GM19397 (cell line): ENCODE data around the gene TECPR2.

ENCODE experiments used
- ATAC-seq: cut with Tn5 transposase; IDR thresholded peaks from one replicate; pipeline ENCODE4 v1.9.1; 2021; ENCODE audit warnings: mild to moderate bottlenecking, moderate library complexity; ENCODE audit not compliant: unreplicated experiment

Gene TECPR2

DNA sequence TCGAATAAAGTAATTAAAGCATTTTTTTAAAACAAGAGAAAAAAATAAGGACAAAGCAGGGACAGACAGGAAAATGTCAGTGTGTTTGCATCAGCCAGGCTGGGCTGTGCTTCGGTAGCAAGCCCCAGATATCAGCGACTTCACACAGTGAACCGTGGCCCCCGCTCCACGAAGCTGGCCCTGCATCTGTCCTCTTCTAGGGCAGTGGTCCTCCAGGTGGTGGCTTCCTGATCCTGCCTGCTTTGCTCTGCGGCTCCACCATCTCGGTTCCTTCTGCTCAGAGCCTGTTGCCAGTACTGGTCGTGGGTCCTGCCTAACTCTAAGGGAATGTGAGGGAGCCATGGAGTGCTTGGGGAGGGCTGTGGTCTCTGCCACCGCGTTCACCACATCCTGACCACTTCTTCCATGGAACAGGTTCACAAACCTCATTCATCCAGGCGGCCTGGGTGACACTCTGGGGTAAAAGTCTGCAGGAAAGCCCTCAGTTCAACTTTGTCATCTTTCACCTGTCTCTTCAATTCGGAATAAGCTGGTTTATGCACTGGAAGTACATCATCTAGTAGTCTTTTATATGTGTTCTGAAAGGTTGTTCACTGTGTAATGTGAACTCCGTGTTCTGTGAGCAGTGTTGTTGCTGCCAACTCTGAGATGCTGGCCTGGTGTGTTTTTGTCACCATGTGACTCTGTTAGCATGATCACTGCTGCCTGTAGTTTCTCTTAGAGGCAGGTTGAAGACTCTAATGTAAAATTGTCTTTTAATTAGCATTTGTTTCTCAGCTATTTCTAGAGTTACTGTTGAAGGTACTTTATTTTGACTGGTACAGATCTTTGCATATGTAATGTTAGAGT, 99.0 kb downstream of the TECPR2 start:
- ATAC-seq = no peak

DNA sequence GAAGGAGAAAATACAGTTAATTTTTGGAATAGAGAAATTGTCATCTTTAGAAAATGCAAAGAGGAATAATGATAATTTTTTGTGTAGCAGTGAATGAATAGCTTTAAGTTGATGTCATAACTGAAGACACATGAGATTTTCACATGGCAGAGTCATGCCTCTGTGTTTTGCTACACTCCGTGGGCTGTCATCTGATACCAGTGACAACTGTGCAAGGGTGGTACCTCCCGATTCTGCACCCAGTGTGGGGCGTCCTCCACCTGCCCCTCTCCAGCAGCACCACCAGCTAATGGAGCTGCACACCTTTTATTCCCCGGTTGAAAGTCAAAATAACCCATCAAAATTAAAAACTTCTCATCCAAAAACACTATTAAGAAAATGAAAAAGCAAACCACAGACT, 99.7 kb downstream of the TECPR2 start:
- ATAC-seq = no peak

GRCh38 chr14:102464006-102464405, 101.3 kb downstream of the TECPR2 start:
- no peak for ATAC-seq

DNA sequence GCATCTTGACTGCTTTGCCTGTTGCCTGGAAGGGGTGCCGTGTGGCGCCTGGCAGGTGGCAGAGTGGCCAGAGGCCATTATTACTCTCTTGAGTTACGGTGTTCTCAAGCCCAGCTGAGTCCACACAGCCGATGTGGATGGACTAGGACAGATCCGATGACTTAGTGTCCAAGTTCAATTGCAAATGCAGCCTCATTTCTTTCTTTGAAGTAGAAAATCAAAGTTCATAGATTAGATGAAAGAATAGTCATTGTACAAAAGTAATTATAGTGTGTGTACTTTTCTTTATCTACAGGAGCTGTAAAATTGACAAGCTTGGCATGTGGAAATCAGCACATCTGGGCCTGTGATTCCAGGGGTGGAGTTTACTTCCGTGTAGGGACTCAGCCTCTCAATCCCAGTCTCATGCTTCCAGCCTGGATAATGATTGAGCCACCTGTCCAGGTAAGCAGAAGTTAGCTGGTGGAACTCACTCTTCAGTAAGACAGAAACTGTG, 102.2 kb downstream of the TECPR2 start:
- ATAC-seq = no peak

GRCh38 chr14:102469261-102469660, 106.5 kb downstream of the TECPR2 start:
- ATAC-seq = no peak

DNA sequence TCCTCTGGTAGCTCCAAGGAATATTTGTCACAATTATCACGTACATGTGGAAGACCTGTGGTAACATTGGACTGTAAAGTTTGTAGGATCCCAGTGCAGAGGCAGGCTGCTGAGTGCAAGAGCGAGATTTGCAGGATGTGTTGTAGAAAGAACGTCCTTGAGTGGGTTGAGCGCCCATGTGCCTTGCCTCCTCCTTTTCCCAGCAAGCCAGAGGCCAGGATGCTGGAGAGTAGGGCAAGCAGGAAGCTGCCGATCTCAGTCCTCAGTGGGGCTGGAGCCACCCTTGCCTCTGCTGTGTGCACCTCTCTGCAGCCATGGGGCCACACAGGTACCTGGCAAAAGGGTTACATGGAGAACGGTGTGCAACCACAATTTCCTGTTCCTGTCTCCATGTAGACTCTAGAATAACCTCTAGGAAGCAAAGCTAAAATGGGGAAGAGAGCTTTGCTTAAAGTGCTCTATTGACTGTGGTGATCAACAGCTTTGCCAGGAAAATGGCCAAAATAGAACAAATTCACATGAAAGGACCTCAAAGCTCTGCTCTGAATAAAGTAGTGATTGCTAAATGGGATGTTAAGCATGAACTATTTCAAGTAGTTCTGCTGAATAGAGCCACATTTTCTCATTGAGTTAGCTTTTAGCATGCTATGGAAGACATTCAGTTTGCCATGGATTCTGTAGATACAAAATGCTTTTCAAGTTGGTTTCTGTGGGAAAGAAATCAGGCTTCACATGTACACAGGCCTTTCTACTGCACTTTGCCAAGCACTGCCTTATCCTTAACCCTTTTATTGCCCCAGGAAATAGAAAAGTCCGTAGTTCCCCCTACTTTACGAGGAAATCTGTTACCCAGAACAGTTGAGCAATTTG, 109.4 kb downstream of the TECPR2 start:
- ATAC-seq = no peak

DNA sequence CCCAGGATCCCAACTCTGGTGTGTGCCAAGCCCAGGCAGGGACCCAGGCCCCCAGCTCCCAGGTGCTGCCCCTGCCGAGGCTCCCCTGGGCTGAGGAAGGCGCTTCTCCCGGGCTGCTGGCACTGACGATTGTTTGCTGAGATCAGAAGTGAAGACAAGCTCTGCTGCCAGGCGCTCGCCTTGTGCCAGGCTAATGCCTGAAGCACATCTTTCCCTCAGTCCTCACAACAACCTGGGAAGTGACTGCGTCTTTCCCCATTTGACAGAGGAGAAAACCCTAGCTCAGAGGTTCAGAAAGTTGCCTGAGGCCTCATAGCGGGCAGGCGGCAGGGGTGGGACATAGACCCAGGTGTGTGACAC, 110.0 kb downstream of the TECPR2 start:
- no peak for ATAC-seq

GRCh38 chr14:102473559-102473958, 110.8 kb downstream of the TECPR2 start:
- ATAC-seq = no peak

GRCh38 chr14:102474934-102475333, 112.2 kb downstream of the TECPR2 start:
- no peak for ATAC-seq

DNA sequence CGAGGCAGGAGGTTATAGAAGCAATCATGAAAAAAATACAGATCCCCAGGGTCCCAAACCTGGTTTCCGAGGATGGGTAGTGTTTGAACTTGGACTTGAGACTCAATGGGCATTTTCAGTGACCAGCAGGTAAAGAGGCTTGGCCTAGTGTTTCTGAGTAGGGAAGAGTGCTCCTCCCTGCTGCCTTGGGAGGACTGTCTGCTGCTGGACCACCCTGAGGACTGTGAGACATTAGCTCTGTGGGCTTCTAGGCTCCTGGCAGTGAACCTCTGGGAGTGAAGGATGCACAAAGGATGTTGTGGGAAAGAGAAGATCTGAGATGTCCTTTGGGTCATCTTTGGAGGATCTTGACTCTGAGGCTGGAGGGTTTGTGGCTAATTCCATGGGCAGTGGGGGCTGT, 116.4 kb downstream of the TECPR2 start:
- no peak for ATAC-seq

DNA sequence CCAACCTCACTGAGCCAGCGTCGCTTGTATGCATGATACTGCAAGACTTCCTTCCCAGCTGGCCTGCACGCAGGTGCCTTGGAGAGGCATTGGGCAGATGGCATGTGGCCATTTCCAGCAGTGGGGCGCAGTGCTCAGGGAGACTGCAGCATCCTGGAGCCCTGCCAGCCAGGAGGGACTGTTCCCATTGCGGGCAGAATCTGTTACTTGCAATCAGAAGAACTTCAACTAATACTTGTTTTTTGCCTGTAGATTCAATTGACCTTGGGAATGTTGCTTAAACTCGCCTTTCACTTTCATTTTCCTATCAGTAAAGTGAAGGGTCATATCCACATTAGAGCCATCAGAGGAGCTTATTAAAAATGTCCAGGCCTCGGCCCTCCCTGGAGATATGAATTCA, 117.0 kb downstream of the TECPR2 start:
- no peak for ATAC-seq

GRCh38 chr14:102481371-102481770, 118.6 kb downstream of the TECPR2 start:
- ATAC-seq = no peak

DNA sequence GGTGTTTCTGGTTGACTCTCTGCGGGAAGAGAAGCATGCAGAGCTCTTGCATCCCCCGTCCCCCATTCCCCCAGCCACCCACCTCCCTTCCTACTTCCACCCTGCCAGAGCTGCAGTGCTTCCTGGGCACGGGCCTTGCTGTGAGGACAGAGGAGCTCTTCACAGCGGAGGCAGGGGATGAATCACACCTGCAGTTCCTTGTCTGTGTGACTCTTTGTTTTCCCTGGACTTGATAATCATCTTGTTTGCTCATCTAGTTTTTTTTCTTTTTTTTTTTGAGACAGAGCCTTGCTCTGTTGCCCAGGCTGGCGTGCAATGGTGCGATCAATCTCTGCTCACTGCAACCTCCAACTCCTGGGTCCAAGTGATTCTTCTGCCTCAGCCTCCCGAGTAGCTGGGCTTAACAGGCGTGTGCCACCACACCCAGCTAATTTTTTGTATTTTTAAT, 119.1 kb downstream of the TECPR2 start:
- no peak for ATAC-seq

- ATAC-seq = no peak
Observed at GRCh38 chr14:102484316-102484715, 121.6 kb downstream of the TECPR2 start.

DNA sequence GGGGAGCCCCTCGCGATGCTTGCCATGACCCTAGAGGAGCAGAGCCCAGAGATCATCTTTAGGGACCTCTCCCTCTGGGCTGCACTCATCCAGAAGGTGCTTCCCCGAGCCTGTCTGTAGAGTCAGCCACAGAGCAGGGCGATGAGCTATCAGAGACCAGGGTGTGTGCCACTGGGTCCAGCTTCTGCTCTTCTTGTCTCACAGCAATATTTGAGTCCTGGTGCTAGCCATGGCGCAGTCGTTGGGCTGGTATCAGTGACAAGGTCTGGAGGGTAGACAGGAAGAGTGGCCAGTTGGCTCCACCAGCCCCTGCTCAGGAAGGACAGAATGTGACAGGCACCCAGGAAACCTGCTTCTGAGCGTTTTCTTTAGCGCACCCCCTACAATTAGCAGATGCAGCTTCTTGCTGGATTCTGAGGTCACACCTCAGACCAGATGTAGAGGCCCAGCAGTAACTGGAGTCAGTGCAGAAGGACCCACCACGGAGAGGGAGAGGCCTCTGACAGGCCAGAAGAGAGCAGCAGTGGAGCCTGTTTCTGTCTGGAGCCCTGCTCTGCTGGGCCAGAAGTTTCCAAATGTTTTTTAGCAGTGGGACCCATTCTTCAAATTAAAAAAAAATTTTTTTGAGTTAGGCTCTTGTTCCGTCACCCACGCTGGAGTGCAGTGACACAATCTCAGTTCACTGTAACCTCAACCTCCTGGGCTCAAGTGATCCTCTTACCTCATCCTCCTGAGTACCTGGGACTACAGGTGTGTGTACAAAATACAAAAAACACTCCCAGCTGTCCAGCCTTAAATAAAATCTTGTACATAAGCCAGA, 123.2 kb downstream of the TECPR2 start:
- no peak for ATAC-seq

GRCh38 chr14:102486513-102487203, 123.9 kb downstream of the TECPR2 start:
- ATAC-seq = no peak

GRCh38 chr14:102487204-102487577, 124.5 kb downstream of the TECPR2 start:
- ATAC-seq = no peak

DNA sequence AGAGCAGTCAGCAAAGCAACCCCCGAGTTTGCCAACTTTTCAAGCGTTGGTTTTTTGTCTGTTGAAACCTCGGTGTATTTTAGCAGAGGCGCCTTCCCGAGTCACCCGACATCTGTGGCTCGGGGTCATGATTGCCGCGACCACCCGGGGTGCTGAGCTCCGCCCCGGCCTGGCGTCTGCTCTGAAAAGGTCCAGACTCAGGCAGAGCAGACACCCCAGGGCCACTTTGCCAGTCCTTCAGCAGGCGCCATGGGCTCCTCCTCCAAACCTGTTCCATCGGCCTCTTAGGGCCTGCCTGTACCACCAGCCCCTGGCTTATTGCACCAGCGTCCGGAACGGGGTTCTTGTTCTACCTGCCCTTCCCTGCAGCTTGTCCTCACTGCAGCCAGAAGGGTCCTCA, 127.7 kb downstream of the TECPR2 start:
- no peak for ATAC-seq

DNA sequence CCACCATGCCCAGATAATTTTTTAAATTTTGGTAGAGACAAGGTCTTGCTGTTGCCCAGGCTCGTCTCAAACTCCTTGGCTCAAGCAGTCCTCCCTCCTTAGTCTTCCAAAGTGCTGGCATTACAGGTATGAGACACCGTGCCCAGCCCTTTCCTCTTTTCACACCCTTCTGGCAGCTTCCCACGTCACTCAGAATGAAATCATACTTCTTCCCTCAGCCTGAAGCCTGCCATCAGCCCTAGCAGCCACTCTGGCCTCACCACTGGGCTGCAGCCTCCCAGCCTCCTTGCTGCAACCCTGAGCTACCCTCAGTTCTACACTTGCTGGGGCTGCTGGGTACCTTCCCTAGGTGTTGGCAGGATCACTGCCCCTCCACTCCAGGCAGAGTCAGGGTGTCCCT, 128.6 kb downstream of the TECPR2 start:
- no peak for ATAC-seq

DNA sequence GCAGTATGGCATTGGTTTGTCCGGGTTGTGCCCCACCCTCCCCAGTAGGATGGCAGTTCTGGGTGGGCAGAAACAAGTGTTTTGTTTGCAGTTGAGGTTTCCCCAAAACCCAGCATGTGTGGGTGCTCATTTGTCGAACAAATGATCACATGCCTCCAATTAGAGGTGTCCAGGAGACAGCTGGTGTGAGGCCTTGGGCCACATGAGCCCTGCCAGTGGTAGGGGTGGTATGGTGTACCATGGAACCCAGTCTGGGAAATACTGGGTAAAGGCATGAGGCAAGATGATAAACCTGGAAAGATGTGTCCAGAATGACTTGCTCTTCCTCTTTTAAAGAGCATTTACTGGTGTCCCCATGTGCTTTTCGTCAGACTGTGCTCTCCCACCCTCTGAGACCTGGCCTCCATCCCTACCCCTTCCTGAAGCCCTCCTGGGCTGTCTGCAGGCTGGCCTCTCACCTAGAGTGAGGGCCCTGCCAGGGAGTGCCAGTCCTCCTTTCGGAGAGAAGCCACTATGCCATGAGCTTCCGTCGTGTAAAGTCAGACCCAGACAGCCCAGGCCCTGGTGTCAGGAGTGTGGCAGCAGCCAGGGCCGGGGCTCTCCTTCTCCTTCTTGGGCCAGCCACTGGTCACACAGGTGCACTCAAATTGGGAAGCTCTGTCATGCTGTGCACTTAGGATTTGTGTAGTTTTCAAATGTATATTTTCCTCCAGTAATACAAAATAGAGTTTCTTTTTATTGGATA, 129.2 kb downstream of the TECPR2 start:
- no peak for ATAC-seq
